HK-2 (cell line): ENCODE data around the gene AKNA.

ENCODE experiments used
- DNase-seq: peaks from one replicate; pipeline ENCODE4 v3.0.0-alpha.2; 2018; ENCODE audit not compliant: unreplicated experiment

Gene AKNA

DNA sequence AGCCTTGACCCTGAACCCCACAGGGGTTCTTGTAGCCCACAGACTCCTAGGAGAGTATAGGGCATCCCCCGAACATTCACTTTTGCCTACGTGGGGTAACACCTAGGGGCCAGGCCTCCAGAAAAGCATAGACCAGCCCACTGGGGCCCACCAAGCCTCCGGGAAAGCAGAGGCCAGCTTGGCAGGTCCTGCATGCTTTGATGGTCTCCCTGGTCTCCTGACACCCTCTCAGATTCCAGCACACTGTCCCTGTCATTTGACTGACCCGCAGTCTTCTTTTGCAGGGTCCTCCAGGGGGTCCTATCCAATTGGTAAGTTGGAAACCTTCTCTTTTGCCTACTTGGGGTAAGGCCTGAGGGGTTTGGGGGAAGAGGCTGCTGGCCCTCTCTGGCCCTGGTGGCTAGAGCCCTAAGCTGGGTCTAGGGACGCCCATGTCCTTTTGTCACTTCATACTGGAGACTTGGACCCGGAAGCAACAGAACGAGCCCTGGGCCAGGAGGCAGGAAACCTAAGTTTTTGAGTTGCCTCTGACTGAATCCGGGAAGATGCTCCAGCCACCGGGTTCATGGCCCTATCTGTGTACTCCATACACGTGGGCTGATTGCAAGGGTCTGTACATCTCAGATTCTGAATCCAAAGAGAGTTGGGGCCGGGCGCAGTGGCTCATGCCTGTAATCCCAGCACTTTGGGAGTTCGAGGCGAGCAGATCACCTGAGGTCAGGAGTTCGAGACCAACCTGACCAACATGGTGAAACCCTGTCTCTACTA, 85.8 kb downstream of the AKNA start:
- no peak for DNase-seq

DNA sequence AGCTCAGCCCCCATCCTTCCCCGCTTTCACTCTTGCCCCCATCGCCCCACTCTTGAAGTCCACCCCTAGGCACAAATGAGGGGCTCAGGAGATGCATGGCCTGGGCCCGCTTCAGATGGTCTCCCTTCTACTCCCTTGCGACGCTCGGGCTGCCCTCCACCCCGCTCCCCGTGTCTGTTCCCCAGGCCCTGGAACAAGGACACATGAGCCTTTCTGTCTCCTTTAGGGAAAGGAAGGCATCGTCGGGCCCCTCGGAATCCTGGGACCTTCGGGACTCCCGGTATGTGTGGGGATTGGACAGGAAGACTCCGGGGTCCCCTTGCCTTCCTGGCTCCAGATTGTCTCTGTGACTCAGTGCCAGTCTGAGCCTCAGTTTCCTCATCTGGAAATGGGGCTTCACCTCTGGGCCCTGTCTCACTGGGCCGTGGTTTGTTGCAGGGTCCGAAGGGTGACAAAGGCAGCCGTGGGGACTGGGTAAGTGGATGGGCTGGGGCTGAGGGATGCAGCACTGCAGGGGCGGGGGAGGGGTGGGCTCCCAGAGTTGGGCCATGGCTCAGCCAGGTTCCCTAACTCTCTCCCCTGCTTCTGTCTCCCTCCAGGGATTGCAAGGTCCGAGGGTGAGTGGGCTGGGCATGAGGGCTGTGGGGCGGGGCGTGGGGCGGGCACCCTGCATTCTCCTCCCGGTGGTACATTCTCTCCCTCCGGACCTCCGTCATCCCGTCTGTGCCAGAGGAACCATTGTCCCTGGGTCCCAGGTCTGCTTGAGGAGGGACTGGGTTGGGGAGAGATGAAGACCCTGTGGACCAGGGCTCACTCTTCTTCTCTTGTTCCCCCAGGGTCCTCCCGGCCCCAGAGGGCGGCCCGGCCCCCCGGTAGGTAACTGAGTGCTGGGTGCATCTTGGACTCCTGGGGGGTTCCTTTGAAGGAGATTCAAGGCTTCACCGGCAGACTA, 86.7 kb downstream of the AKNA start:
- DNase-seq, result no peak

DNA sequence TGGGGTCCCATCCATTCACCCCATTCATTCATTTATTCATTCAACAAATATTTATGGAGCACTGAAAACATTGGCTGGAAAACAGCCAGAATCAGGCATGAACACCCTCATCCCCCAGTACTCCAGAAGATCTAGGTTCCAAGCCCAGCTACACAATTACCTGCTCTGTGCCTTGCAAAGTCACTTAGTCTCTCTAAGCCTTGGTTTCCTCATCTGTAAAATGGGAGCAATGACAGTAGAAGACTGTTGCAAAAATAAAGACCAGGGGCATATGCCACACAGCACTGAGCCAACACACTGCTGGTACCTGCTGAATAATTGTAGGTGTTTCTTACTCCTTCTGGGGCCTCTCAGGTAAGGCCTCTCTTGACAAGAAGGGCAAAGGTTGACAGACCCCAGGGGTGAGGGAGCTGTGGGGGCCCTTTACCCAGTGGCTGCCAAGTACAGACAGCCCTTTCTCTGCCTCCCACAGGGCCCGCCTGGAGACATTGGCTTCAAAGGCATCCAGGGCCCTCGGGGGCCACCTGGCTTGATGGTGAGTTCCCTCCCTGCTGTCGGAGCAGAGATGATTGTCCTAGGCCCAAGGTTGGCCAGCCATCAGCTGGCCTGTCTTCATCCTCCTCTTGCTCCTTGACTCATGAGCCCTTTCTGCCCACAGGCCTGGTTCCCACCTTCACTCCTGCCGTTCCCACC, 87.5 kb downstream of the AKNA start:
- DNase-seq, result no peak

DNA sequence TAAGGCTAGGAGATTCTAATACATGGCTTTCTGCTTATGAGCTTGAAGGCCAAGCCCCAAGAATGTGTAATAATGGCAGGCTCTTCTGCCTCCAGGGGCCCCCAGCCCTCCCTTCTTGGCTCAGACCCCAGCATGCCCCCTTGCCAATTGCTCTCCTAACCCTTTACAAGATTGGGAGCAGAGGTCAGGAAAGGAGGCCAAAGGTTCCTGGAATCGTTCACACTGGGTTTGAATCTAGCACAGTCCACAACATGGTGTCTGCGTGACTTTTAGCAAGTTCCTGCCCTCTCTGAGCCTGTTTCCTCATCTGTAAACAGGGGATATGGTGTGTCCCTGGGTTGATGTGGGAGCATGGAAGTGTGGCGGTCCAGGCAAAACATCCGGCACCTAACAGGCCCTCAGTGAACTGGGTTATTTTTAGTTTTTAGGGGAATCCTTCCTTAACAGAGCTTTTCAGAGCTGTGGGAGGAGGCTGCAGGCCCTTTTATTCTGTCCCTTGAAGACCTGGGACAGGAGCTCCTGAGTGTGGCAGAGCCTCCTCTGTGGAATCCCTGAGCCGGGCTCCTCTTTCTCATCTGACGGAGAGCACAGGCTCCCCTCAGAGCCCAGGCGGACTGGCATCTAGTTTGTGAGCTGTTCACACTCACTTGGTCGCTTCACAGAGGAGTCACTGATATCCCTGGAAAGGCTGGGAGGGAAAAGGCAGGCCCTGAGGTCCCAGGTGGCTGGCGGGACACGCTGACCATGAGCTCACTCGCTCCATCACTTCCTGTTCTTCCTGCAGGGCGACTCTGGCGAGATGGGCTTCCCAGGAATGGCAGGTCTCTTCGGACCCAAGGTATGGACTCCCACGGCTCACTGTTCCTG, 88.3 kb downstream of the AKNA start:
- DNase-seq, result no peak

DNA sequence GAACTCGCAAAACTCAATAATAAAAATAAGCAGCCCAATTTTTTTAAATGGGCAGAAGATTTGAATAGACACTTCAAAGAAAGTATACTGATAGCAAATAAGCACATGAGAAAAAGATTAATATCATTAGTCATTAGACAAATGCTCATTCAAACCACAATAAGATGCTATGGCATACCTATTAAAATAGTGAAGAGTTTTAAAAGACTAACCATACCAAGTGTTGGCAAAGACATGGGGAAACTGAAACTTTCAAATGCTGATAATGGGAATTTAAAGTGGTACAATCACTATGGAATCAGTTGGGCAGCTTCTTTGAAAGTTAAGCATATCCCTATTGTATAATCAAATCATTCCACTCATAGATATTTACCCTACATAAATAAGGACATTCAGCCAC, 91.4 kb downstream of the AKNA start:
- no peak for DNase-seq

DNA sequence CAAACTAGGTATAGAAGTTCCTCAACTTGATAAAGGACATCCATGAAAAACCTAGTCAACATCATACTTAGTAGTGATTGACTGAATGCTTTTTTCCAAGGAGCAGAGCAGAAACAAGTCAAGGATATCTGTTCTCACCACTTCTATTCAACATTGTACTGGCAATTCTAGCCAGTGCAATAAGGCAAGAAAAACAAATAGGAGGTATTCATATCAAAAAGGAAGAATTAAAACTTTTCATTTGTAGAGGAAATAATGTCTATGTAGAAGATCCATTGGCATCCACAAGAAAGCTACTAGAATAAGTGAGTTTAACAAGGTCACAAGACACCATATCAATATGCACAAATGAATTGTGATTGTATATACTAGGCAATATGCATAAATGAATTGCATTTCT, 93.1 kb downstream of the AKNA start:
- no peak for DNase-seq

DNA sequence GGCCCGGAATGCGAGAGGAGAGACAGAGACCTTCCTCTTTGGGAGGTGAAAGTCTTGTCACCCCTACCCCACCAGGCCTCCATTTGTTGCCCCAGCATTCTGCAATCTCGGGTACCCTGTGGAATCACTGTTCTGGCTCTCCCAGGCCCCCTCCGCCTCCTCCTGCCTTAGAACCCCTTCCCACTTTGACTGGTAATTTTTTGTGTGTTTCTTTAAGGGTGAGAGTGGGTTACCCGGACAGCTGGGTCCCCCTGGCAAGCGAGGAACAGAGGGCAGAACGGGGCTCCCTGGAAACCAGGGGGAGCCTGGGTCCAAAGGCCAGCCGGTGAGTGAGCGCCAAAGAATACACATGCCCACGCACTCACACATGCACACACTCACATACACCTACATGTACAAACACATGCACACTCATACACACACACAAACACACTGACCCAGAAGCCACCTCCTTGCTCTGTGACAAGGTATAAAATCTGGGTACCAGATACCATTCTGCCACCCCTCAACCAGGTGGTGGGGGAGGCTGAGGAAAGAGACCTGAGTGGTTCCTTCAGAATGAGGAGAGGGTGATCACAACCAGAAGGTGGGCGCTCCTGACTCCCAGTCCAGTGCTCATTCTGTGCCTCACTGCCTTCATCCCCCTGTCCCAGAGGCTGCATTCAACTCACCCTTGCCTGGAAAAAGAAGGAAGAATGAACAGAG, 95.7 kb downstream of the AKNA start:
- DNase-seq, result no peak

DNA sequence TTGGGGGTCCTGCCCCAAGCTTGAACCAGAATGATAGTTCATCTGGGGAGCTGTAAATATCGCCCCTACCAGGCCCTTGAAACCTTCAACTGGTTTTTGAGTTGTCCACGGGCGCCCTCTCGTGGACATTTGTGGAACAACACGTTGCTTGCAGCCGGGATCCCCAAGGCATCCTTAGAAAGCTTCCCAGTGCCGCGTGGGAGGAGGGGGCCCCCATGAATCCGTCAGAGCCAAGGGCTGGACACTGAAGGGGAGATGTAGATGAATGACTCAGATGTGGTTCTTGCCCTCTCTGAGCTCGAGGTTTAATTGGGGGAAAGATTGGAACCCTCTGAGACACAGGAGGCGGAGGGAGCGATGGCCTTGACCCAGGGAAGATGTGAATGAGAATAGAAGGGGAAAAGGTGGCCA, 96.7 kb downstream of the AKNA start:
- peak; percentile 85 for DNase-seq

DNA sequence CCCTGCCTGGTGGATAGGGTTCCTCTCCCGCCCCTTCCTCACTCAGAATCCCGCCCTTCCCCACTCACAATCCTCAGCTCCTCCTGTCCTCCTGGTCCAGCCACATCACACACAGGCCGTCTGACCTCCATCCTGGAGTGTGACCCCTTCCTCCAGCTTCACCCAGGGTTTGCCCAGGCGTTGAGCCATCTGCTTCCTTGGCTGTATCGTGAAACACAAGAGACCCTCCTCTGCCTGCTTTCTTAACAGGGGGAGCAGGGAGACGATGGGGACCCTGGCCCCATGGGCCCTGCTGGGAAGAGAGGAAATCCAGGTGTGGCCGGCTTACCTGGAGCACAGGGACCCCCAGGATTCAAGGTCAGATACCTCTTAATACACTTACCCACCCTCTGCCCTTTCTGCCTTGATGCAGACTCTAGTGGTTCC, 97.2 kb downstream of the AKNA start:
- no peak for DNase-seq

DNA sequence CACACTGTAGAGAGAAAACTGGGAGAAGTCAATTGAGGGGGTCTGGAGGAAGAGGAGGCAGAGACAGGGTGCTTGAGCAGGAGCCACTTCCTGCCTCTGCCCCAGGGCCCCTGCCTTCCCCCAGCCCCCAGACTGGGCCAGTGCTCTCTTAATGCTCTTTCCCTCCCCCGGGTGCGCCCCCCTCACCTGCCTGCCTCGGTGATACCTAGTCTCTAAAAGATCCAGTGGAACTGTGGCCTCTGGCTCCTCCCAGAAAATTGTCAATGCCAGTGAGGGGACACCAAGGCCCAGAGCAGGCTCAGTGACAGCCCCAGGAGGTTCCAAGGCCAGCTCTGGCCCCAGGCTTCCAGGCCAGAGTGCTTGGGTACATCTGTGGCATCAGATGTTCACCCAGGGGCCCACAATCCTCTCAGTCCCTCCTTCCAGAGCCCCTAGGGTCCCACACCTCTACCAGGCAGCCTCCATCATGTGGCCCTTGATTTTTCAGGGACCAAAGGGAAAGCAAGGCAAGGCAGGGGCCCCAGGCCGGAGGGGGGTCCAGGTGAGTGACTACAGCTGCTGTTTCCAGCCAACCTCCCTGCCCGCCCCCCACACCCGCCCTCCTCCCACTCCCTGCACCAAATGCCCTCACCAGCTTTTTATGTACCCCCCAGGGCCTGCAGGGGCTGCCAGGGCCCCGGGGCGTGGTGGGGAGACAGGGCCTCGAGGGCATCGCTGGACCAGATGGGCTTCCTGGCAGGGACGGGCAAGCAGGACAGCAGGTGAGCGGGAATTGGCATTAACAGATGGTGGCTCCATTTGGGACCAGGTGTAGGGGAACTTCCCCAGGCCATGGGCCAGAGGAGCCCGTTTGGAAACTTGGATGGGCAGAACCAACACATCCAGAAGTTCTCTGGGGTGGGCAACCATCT, 98.0 kb downstream of the AKNA start:
- no peak for DNase-seq

DNA sequence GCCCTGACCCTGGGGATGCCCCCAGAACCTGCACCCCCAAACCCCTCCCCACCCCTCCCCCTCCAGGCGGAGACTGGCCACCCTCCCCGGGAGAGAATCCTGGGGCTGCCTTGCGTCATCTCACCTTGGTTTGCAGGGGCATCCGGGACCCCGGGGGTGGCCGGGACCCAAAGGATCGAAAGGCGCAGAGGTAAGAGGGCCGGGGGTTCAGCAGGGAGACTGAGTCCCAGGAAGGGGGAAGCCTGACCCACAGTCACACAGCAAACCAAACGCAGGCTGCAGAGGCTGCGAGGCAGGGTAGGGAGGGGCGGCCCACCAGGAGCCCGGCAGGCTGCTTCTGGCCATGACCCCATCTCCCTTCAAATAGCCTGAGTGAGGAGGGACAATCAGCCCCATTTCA, 98.7 kb downstream of the AKNA start:
- no peak for DNase-seq

DNA sequence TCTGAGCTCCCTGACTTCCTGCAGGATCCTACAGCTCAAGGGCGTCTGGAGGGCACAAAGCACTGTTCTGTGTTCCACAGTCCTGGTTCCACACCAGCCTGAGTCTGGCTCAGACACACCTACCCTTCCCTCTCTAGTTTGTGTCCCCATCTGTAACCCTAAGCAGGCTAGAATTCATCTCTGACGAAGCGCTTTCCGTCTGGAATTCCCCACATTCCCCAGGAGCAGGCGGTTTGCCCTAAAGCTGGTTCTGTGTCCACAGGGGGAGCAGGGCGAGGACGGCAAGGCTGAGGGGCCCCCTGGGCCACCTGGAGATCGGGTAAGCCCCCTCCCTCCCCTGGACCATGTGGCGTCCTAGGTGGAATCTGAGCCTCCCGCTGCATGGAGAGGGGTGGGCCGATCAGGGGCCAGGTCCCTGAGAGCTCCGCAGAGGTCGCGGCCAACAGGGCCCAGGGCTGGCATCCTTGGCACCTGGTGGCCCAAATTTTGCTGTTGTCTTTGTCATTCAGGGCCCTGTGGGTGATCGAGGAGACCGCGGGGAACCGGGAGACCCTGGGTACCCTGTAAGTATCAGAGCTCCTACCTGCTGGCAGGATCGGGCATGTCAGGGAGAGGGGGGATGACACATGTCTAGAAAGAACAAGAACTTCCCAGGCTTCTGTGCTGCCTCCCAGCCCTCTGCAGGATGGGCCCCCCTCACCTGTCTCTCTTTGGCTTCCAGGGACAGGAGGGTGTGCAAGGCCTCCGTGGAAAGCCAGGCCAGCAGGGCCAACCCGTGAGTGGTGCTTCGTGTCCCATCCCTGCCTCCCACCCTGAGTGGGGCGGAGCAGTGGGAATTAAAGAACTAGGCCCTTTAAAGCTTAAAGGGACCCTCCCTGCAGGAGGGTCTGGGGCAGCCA, 99.3 kb downstream of the AKNA start:
- peak; percentile 75 for DNase-seq

DNA sequence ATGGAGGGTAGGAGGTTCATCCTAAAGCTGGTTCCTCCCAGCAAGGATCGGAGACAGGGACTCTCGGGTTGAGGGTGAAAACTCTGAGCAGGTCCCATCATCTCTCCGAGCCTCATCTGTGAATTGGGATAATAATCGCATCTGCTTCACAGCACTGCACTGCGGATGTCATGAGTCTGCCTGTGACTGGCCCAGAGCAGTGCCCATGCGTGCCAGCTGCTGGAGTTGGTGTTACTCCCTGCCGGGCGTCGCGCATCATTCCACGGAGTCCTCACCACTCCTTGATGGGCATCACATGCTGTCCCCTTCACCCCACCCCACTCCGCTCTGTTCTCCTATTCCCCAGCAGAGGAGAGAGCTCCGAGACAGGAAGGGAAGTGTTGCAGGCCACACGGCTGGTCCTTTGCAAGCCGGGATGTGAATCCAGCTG, 100.0 kb downstream of the AKNA start:
- no peak for DNase-seq

DNA sequence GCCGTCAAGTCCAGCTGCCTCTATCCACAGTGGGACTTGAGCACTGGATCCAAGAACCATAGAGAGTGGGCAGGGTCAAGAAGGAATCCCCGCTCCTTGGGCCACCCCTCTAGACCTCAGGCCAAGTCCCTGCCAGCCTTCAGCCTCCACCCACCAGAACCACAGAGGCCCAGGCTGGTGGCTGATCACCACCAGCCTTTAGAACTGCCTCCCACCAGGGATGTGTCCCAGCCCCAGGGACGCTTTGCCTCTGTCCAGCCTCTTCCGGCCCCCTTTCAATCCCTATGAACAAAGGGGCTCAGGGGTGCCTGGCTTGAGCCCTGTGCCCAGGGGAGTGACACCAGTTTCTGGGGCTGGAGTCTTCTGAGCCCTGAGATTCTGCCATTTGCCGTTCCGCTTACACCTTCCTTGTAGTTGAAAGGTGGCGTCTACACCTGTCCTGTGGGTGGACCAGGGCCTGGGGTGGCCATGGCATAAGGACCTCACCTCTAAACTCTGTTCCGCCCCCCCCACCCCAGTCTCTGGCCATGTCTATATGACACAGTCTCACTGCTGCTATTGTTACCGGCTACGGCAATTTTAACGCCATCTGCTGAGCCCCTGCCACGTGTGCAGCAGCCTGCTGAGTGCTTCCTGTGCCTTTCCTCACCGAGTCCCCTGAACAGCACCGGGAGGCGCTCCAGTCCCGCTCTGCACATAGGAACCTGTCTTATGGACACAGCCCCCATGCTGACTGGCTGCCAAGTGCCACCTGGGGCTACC, 100.6 kb downstream of the AKNA start:
- no peak for DNase-seq

DNA sequence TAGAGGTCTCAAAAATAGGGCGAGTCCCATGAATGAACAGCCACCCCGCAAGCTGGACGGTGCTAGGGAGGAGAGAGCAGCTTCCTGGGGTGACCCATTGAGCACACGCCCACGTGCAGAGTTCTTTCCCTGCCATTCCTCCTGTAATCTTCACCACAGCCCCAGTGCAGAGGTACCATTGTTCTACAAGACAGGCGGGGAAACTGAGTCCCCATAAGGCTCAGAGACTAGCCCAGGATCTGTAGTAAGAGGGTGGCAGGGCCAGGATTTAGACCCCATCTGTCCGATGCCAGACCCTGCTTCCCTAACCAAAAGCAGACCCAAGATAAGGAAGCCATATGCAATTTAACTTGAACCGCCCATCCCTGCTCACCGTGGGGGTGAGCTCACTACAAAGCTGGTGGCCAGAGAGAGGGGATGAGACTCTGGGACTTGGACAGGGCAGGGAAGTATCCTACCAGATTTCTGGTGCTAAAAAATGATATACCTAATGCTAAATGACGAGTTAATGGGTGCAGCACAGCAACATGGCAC, 101.6 kb downstream of the AKNA start:
- DNase-seq, result no peak

DNA sequence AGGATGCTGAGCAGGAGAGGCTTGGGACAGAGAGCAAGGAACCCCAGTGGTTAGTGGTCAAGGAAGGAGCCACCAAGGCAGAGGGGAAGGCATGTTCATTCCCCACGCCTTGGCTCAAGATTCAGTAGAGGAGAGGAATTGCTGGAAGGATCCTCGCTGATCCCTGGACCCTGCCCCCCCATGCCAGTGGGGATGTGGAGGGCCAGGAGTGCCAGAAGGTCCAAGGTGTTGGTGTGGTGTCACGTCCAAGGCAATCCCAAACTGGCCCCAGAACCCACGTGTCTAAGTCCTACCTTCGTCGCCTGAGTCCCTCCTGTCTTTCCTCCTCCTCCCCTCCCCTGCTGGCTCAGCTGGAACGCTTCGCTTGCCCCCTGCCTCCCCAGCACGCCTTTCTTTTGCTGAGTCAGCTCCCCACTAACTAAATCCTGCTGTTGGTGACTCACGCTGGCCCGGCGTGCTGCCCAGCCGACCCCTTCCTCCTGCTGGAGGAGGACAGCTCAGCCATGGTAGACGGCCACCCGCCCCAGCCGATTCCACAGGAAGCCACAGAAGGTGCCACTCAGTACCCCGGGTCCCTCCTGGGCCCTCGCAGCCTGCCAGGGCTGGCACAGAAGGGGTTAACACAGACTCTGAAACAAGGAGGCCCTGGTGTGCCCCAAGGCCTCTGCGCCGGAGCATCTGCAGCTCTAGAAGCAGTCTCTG, 102.5 kb downstream of the AKNA start:
- peak; percentile 92 for DNase-seq
